ENCODE results near the gene DEFB121.

DEFB121 gene

GRCh38 chr20:31355981-31356380 is 50.0 kb downstream of the DEFB121 start:
- DNase-seq = no peak
